ENCODE results near the gene MARK4.
"Not testable (repeated sequence)": the region's sequence is repeated elsewhere in the genome, so short reads cannot be mapped to it uniquely, and the experiment has no call there.

The MARK4 gene

DNA sequence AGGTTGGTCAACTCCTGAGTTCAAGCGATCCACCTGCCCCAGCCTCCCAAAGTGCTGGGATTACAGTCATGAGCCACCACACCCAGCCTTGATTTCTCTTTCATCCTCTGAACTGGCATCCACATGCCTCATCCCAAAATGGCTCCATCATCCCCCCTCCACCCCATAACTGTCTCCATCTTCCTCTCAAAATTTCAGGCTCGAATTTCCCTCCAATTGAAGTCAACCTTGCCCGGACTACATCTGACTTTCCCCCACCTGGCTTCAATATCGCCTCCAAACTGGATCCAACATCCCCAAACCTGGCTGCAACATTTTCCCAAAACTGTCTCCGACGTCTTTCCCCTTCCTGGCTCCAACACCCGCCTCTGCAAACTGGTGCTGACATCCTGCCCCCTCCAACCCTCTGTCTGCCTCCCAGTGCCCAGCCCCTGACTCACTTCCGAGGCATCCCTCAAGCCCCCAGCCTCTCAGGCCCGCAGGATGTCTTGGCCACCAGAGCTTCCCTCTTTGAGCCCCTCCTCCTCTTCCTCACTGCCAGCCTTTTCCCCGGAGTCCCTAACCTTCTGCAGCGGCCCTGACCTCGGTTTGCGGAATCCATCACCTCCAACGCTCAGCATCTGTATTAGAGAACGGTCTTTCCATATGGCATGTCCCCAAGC, 6.8 kb upstream of the MARK4 start:
- no peak for DNase-seq

DNA sequence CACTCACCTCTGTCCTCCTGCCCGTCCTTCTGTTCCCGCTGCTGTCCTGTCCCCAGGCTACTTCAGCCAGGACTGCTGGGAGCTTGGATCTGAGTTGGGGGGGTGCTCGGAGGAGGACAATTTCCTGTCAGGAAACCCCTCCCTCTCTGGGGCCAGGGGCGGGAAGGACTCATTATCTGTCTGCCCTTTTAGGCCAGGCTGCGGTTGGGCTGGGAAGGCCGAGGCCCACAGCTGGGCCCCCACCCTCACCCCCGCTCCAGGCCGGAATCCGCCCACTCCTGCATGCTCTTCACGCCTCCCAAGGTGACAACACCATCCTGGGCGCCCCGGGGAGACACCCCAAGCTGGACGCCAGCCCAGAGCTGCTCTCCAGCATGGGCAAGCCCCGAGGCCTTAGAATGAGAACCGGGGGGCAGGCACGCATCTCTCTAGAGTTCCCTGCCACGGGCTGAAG, 5.7 kb upstream of the MARK4 start, which contains the start of gene EXOC3L2:
EXOC3L2 (minus strand) TSS at position 74 of the 454 bp plus-strand sequence. CDS start 6,362 bp downstream, outside the sequence.
- DNase-seq, result no peak

DNA sequence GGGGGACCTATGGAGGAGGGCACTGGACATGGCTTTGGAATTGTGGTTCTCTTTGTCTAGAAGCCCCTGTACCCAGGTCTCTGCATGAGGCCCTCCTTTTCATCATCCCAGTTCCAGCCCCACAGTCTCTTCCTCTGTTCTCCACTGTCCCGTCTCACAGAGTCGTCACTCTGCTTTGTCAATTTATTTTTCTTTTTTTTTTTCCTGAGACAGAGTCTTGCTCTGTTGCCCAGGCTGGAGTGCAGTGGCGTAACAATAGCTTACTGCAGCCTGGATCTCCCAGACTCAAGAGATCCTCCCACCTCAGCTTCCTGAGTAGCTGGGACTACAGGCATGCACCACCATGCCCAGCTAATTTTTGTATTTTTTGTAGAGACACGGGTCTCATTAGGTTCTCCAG, 5.2 kb upstream of the MARK4 start:
- DNase-seq, result no peak

DNA sequence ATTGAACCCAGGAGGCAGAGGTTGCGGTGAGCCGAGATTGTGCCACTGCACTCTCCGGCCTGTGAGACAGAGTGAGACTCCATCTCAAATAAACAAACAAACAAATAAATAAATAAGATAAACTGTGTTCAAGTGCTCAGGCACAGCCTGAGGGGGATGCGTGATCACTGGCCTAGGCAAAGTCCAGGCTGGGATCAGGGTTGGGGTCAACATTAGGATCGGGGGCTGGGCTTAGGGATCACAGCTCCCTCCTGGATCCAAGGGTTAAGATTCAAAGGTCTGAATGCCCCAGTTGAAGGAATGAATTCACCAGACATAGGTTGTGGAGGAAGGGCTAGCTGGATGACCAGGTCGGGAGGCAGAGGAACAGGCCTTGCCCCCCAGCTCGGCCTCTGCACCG, 3.9 kb upstream of the MARK4 start:
- DNase-seq, result no peak

DNA sequence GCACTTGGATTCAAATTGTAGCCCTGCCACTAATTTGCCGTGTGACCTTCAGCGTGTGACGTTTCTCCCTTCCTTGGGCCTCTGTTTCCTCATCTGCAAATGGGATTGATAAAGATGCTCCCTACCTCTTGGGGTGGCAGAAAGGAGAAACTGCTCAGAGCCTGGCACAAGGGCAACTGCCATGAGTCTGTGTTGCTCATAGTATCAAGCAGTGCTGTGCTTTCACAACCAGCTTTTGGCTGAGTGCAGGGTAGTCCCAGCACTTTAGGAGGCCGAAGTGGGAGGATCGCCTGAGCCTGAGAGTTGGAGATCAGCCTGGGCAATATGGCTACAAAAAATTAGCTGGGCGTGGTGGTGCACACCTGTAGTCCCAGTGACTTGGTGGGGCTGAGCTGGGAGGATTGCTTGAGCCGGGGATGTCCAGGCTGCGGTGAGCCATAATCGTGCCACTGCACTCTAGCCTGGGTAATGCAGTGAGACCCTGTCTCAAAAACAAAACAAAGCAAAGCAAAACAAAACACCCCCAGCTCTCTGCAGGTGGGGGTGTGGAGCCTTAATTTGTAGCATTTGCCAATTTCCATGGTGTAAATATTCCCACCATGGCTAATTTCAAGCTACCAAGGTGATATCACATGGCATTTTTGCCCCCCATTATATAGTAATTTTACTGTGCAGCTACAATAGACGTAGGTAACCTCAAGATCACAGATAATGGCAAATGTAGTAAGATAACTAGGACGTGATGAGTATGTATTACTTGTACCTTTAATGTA, 1.6 kb upstream of the MARK4 start:
- no peak for DNase-seq

DNA sequence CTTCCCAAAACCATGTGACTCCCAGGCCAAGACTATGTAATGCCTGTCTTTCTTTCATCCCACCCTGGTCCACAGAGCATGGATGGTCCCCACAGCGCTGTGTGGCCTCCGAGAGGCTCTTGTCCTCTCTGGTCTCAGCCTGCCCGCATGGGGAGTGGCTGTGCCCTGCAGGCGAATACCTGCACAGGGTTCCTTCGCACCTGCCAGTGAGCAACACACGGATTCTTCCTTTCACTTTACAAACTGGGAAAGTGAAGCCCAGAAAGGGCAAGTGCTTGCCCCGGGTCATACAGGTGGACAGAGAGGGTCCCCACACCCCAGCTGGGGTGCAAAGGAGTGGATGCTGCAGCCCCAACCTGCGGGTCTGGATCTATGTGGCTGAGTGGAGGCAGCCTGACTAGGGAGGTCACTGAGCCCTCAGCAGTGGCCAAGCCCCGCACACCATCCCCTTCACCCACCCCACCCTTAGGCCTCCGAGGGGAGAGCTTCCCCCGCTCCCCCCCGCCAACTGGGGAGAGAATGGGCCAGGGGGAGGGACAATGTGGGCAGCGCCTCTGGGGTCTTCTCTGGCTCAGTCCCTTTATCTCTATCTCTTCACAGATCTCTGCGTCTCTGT, 747 bp upstream of the MARK4 start:
- no peak for DNase-seq

DNA sequence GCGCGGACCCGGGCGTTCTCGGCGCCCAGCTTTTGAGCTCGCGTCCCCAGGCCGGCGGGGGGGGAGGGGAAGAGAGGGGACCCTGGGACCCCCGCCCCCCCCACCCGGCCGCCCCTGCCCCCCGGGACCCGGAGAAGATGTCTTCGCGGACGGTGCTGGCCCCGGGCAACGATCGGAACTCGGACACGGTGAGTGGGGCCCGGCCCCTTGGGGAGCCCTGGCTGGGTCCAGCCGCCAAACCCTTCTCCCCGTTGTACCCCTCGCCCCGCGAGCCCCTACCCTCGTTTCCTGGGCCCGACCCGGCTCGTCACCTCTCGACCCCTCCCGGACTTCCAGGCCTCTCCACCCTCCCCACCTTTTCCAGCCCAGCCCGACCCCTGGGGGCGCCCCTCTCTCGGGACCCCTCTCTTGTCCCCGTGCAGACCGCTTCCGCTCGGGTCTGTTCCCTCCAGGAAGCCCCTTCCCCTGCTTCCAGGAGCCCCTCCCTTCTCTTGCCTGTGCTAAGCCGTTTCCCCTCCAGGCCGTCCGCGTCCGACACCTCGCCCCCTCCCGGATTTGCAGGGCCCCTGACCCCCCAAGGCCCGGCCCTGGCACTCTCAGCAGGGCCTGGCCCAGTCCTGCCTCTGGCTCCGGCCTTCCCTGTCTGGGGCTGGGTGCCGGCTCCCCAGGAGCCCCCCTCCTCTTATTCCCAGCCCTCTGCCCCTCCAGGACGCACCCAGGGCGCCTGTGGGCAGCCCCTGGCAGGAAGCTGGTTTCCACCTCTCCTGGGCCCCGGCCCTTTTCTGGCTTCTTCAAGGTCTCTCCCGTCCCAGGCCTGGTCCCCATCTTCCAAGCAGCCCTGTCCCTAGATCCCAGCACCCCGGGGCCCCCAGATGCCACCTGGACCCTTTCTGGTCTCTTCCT, 632 bp downstream of the MARK4 start:
- no peak for DNase-seq

DNA sequence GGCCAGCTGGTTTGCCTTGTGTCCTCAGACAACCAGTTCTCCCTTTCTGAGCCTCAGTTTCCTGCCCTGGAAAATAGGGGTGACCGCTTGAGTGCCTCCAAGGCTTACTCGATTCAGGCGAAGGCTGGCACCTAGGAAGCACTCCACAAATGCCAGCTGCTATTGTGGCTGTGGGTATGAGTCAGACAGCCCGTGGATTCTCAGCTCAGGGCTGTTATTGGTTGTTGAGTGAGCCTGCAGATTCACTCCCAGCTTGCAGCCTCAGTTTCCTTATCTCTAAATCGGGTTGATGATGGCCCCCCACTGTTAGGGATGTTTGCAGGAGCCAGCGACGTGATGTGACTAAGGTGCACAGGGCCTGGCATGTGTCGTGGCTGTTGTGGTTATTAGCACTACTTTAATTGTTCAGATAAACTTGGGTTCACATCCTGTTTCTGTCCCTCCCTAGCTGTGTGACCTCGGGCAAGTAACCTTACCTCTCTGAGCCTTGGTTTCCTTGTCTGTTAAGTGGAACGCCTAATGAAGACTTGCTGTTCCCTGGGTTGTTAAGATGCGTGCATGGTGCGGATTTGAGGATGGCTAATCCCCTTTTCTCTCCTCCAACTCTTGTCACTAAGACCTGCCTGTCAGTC, 2.4 kb downstream of the MARK4 start:
- no peak for DNase-seq

DNA sequence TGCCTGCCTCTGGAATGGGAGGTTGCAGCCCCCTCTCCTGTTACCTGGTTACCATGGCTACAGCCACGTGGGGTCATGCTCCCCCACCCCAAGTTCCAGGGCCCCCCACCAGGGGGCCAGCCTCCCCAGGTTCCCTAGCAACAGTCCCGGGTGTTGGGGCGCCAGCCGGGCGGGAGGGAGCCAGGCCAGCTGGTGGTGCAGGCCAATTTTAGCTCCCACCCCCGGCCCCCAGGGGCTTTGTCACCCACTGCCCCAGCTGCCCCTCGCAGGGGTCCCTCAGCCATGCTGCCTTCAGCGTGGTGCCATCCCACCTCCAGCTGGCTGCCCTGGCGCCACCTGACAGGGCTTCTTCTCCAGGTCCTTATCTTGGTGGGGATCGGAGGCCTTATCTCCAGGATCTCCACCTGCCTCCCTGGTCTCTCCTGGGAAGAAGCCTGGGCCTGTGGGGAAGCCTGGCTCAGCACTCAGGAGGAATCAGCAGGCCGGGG, 3.0 kb downstream of the MARK4 start:
- DNase-seq, result no peak

DNA sequence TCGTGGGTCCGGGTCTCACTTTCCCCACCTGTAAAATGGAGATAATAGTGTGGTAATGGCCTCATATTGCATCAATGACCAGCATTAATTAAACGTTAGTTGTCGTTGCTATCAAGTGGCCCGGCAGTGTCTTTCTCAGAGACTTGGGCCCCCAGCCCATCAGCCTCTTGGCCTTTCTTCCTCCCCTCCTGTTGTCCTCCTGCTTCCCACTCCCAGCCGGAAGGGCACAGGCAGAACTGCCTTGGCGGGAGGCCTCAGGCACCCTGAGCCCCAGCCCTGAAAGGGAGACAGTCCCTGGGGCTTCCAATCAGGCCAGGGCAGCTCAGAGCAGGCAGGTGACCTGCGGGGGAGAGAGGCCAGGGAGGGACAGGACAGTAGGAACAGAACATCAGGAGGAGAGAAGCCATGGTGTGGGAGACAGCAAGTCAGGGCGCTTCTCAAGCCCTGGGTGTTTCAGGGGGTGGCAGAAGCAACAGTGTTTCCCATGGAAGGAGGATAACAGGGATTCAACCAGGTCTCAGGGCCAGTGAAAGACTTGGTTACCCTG, 4.6 kb downstream of the MARK4 start:
- DNase-seq, result no peak

DNA sequence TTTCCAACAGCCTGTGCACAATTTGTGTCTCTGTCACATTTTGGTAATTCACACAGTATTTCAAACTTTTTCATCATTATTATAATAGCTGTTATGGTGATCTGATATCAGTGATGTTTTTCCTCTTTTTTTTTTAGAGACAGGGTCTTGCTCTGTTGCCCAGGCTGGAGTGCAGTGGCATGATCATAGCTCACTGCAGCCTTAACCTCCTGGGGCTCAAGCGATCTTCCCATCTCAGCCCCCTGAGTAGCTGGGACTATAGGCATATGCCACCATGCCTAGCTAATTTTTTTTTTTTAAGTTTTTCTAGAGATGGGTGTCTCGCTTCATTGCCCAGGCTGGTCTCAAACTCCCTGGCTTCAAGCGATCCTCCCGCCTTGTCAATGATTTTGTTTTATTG, 5.8 kb downstream of the MARK4 start:
- DNase-seq, result no peak

DNA sequence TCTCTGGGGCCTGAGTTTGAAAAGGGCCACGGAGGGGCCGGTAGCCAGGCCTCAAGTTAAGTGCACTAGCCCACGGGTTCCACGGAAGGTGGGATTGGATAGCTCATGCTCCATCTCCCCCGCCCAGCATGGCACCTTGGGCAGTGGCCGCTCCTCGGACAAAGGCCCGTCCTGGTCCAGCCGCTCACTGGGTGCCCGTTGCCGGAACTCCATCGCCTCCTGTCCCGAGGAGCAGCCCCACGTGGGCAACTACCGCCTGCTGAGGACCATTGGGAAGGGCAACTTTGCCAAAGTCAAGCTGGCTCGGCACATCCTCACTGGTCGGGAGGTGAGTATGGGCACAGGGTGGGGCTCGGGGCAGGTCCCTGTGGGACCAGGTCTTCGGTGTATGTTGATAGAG, 7.8 kb downstream of the MARK4 start:
- DNase-seq, result no peak

DNA sequence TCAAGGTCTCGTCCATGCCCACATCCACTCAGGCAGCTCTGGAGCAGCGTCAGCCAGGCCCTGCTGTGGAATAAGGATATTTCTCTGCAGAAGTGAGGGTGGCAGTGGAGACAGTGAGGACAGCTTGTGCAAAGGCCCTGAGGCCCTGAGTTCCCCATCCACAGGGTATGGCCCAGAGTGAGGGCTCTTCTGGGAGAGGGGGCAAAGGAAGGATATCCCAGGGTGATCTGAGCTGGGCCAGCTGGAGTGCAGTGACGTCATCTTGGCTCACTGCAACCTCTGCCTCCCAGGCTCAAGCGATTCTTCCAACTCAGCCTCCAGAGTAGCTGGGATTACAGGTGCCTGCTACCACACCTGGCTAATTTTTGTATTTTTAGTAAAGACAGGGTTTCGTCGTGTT, 11.5 kb downstream of the MARK4 start:
- no peak for DNase-seq

DNA sequence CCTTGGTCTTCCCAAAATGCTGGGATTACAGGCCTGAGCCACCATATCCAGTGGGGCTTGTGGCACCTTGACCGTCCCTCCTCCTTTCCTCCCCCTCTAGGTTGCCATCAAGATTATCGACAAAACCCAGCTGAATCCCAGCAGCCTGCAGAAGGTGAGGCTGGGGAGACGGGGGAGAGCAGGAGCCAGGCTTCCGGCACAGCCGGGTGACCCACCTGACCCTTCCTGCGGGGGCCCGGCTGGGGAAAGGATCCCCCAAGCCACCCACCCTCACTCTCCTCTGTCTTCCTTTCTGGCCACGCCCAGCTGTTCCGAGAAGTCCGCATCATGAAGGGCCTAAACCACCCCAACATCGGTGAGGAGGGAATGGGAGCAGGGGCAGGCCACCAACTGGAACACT, 11.9 kb downstream of the MARK4 start:
- no peak for DNase-seq

DNA sequence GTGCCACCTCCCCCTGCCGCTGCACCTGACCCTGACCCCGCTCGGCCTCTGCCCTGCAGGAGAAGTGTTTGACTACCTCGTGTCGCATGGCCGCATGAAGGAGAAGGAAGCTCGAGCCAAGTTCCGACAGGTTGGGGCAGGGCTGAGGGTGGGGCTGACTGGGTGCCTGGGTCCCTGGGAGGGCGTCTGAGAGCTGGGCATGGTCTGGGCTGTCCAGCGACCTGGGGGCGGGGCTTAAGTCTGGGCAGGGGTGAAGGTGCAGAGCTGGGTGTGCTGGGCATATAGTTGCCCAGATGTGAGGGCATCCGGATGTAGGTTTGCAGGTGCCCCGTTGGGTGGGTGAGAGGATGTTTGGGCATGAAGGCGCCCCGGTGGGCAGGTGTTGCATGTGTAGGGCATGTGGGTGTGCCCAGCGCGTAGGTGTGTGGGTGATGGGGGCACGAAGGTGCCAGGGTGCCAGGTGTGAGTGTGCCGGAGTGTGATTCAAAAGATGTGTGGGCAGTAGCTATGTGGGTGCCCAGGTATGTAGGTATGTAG, 13.8 kb downstream of the MARK4 start:
- no peak for DNase-seq

DNA sequence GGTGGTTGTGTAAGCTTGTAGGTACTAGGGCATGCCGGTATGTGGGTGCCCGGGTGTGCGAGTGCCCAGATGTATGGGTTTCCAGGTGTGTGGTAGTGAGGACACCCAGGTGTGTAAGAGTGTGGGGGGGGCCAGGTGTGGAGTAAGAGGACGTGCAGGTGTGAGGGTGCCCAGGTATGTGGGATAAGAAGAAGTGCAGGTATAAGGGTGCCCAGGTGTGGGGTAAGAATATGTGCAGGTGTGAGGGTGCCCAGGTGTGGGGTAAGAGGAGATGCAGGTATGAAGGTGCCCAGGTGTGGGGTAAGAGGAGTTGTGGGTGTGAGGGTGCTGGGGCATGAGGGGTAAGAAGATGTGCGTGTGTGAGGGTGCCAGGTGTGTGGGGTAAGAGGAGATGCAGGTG, 14.3 kb downstream of the MARK4 start:
- no peak for DNase-seq

DNA sequence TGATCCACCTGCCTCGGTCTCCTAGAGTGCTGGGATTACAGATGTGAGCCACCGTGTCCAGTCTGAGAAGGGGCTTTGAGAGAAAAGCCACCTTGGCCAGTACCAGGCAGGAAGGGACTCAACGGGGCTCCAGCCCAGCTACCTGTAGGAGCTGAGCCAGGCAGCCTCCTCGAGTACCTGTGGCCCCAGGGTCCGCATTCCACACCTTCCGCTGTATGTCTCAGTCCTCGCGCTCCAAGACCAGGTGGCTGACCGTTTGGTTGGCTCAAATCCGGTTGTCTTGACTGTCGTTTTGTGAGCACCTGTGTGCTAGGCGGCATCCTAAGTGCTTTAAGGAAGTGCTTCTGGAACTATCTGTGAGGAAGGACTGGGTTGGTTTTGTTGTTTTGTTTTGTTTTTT, 16.2 kb downstream of the MARK4 start:
- DNase-seq, result no peak

DNA sequence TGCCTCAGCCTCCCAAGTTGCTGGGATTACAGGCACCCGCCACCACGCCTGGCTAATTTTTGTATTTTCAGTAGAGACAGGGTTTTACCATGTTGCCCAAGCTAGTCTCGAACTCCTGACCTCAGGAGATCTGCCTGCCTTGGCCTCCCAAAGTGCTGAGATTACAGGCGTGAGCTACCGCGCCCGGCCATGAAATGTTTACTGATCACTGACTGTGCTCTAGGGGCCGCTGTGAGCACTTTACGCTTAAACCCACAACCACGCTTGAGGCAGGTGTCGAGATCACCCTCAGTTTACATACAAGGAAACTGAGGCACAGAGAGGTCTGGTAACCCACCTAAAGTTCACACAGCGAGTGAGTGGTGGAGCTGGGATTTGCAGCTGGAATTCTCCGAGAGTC, 18.9 kb downstream of the MARK4 start:
- DNase-seq, result not testable (repeated sequence)

DNA sequence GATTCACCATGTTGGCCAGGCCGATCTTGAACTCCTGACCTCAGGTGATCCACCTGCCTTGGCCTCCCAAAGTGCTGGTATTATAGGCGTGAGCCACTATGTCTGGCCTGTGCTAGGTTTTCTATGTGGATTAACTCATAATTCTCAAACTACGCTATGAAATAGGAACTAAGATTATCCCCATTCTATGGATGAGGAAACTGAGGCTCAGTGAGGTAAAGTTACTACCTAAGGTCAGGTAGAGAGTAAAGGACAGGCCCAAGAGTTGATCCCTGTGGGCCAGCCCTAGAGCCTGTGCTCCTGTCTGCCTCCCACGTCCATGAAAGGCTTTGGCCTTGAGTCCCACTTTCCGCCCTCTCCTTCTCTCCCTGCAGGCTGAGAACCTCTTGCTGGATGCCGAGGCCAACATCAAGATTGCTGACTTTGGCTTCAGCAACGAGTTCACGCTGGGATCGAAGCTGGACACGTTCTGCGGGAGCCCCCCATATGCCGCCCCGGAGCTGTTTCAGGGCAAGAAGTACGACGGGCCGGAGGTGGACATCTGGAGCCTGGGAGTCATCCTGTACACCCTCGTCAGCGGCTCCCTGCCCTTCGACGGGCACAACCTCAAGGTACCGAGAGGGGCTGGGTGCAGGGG, 20.1 kb downstream of the MARK4 start:
- DNase-seq, result no peak

DNA sequence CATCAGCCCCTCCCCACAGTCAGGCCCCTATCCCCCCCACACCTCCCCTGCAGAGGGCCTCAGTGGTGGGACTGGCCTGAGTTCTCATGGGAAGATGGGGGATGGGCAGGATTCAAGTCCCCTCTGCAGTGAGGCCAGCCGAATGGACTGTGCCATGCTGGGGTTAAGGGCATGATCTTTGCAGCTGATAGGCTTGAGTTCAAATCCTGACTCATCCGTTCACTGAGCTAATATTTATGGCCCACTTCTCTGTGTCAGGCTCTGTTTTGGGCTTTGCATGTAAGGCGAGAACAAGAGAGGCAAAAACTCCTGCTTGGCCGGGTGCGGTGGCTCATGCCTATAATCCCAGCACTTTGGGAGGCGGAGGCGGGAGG, 20.7 kb downstream of the MARK4 start:
- DNase-seq, result no peak

DNA sequence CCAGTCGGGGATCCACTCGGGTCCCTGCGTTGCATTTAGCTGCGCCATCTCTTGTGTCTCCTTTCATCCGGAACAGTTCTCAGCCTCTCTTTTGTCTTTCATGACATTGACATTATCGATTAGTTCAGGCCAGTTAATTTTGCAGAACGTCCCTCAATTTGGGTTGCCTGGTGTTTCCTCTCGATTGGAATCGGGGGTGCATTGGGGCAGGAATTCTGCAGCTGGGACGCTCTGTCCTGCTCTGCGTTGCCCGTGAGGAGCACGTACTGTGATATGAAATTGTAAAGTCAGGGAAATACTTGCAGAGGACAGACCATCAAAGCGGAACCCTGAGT, 22.4 kb downstream of the MARK4 start:
- no peak for DNase-seq
